ENCODE data around the gene DCLK2. TPM values are rescaled to one million over a fixed set of nuclear protein-coding genes. Genes with fewer than 3 reads are reported as not detected.
A peak's percentile ranks its signal among the peaks of the same experiment; 100 is the strongest.

DCLK2 gene
- total RNA-seq, 1 donor from 2014 or later: 34.2 TPM

DNA sequence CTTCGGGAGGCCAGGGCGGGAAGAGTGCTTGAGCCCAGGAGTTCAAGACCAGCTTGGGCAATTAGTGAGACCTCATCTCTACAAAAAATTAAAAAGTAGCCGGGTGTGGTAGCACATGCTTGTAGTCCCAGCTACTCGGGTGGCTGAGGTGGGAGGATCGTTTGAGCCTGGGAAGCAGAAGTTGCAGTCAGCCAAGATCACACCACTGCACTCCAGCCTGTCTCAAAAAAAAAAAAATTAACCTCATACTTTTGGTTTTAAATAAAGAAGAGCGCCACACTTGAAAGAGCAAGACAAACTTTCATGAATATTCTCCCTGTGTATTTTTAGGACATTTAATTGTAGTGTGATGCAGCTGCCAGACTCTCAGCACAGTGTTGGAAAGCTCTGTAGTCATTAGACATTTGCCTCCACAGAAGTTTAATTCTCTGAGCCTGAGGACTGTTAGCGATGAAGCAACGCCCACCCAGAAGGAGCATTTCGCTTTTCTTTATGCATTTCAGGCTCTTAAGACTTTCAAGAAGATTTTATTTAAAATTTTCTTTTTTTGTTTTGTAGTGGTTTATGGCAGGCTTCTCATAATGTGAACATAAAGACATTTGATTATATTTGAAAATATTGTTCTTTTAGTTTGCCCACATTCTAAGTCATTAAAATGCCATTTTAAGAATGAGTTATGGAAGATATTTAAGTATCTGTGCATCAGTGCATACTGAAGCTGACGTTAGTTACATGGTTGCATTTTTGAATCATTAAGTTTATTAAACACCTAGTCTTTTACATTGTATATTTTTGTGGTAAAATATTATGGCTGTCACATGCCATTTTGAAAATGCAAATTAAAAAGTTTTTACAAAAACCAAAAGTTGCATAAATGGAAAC, 45.8 kb downstream of the DCLK2 start:
- TF ChIP-seq, protein P1, sequence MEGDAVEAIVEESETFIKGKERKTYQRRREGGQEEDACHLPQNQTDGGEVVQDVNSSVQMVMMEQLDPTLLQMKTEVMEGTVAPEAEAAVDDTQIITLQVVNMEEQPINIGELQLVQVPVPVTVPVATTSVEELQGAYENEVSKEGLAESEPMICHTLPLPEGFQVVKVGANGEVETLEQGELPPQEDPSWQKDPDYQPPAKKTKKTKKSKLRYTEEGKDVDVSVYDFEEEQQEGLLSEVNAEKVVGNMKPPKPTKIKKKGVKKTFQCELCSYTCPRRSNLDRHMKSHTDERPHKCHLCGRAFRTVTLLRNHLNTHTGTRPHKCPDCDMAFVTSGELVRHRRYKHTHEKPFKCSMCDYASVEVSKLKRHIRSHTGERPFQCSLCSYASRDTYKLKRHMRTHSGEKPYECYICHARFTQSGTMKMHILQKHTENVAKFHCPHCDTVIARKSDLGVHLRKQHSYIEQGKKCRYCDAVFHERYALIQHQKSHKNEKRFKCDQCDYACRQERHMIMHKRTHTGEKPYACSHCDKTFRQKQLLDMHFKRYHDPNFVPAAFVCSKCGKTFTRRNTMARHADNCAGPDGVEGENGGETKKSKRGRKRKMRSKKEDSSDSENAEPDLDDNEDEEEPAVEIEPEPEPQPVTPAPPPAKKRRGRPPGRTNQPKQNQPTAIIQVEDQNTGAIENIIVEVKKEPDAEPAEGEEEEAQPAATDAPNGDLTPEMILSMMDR (IDR thresholded peaks at IDR 0.05): no peak
- no peak overlapping the region for H3K27ac ChIP-seq
- intact Hi-C loops (cut with DNase I): no loop called here
- no peak overlapping the region for H3K4me3 ChIP-seq
- no peaks in the 10 kb centered on the region for H3K27me3 ChIP-seq
- no peak for DNase-seq (ENCODE audit: low spot score in 2 of 2)
- no peaks in the 10 kb centered on the region for H3K36me3 ChIP-seq
- peaks cover 0 to 3% of the 10 kb centered on the region in 2 donors for H3K9me3 ChIP-seq
- peaks cover 5 to 24% of the 10 kb centered on the region in 2 donors for H3K4me1 ChIP-seq

DNA sequence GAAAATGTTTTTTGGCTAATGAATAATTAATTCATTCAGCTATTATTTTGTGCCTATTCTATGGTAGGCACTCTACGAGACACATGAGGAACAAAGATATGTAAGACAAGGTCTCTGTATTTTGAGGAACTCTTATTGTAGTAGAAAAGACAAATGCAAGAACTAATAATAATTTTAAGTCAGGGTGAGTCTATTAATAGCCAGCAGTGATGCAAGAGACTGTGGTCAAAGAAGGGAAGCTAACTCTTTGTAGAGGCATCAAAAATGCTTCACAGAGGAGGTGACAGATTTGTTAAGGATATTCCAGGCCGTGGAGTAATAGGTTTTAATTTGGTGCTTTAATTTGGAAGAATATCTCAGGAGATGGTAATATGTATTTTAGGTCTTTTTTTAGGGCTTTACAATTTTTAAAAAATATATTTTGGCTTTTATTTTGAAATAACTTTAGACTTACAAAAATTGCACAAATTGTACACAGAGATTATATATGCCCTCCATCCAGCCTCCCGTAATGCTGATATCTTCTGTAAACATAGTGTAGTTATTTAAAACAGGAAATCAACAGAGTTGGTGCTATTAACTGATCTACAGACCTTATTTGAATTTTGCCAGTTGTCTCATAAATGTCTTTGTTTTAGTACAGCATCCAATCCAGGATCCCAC, 48.1 kb downstream of the DCLK2 start:
- TF ChIP-seq, protein P1 (IDR thresholded peaks at IDR 0.05): no peak
- no peak for DNase-seq (ENCODE audit: low spot score in 2 of 2)
- no peak overlapping the region for H3K4me3 ChIP-seq
- intact Hi-C loops (cut with DNase I): no loop called here
- peaks cover 5 to 14% of the 10 kb centered on the region in 2 donors for H3K4me1 ChIP-seq
- no peak overlapping the region for H3K27ac ChIP-seq
- H3K27me3 ChIP-seq: no peaks in the 10 kb centered on the region
- H3K36me3 ChIP-seq: no peaks in the 10 kb centered on the region
- H3K9me3 ChIP-seq: peaks cover 0 to 3% of the 10 kb centered on the region in 2 donors

DNA sequence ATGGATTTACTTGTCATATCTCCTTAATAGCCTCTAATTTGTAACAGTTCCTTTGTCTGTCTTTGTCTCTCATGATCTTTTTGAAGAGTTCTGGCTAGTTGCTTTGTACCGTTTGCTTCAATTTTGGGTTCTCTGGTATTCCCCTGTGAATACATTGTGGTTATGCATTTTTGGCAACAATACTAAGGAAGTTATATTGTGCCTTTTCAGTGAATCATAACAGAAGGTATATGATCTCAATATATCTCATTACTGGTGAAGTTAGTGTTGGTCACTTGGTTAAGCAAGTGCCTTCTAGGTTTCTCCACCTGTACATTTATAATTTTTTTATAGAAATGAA, 48.6 kb downstream of the DCLK2 start:
- H3K4me1 ChIP-seq: peaks cover 5 to 18% of the 10 kb centered on the region in 2 donors
- H3K9me3 ChIP-seq: peaks cover 0 to 3% of the 10 kb centered on the region in 2 donors
- TF ChIP-seq, protein P1 (IDR thresholded peaks at IDR 0.05): no peak
- intact Hi-C loops (cut with DNase I): no loop called here
- H3K36me3 ChIP-seq: no peaks in the 10 kb centered on the region
- no peak overlapping the region for H3K27ac ChIP-seq
- H3K27me3 ChIP-seq: no peaks in the 10 kb centered on the region
- no peak overlapping the region for H3K4me3 ChIP-seq
- no peak for DNase-seq (ENCODE audit: low spot score in 2 of 2)

DNA sequence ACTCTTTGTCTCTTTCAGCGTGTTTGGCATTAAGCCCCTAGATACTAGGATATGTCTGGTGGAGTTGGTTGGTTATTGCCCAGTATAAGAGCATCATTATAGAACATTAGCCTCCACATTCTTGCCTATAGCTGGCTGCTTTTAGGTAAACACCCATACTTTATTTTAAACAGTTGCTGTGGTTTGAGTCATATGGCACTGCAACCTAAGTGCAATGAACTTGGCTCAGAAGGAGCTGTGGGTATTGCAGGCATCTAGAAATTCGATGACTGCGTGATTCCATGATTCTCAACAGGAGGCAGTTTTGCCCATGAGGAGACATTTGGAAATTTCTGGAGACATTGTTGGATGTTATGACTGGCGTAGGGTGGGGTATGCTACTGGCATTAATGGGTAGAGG, 49.5 kb downstream of the DCLK2 start:
- DNase-seq (ENCODE audit: low spot score in 2 of 2): no peak
- H3K27ac ChIP-seq: no peak overlapping the region

DNA sequence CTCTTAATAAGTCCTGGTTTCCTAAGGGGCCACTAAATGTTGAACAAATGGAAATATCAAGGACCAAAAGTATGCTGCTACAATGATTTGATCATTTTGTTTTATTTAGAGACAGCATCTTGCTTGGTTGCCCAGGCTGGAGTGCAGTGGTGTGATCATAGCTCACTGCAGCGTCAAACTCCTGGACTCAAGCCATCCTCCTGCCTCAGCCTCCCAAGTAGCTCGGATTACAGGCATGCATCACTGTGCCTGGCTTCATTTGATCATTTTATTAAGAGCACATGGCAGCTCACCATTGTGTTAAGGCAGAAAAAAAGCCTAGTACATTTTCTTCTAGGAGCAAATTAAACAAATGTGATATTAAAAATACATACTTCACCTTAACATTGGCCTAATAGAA, 52.7 kb downstream of the DCLK2 start:
- Histone ChIP-seq H3K9me3 (no peaks in the 10 kb centered on the region), H3K36me3 (no peaks in the 10 kb centered on the region), H3K27me3 (no peaks in the 10 kb centered on the region), H3K27ac (no peak overlapping the region), H3K4me1 (peaks cover 5 to 17% of the 10 kb centered on the region in 2 donors), H3K4me3 (no peak overlapping the region)
- intact Hi-C loops (cut with DNase I): no loop called here
- peak in 1 of 2 donors; percentile 71 for DNase-seq (ENCODE audit: low spot score in 2 of 2)
- TF ChIP-seq, protein P1 (IDR thresholded peaks at IDR 0.05): no peak

More for the DNA sequence above, 49.5 kb downstream of the DCLK2 start:
- peaks cover 5 to 18% of the 10 kb centered on the region in 2 donors for H3K4me1 ChIP-seq
- no peaks in the 10 kb centered on the region for H3K36me3 ChIP-seq
- intact Hi-C loops (cut with DNase I): no loop called here
- no peaks in the 10 kb centered on the region for H3K9me3 ChIP-seq
- H3K27me3 ChIP-seq: no peaks in the 10 kb centered on the region
- no peak overlapping the region for H3K4me3 ChIP-seq
- TF ChIP-seq, protein P1 (IDR thresholded peaks at IDR 0.05): no peak
